PC-9 (cell line): ENCODE measurements around the gene BTBD17. TPM values are rescaled to one million over a fixed set of nuclear protein-coding genes. Genes with fewer than 3 reads are reported as not detected.

Experiments
- BruUV-seq: library from RNA; stranded (reverse); fragments of 400-500 nt; replicated peaks from 2 replicates; lab custom pipeline; 2021; lab: Mats Ljungman, UMichigan
- CTCF ChIA-PET: fragments of 300-600 bp; sonication (Branson Sonifier 250); formaldehyde crosslinking; loops from one replicate; lab custom pipeline; 2022; ENCODE audit warnings: antibody characterized with exemption; lab: Charles Lee
- POLR2A ChIA-PET: fragments of 300-600 bp; sonication (Branson Sonifier 250); formaldehyde crosslinking; loops from one replicate; lab custom pipeline; 2022; ENCODE audit warnings: antibody characterized with exemption; ENCODE audit not compliant: unreplicated experiment; lab: Charles Lee
- DNase-seq, 2 experiments: peaks; one replicate each; pipeline versions ENCODE4 v3.0.0 to v3.0.0-alpha.2; 2015 to 2022; ENCODE audit warnings: mixed read lengths in 1 of 2
- H2AFZ ChIP-seq: fragments of 200-600 bp; sonication (generic); 2 replicates; pipeline ENCODE4 v1.8.1; 2017; ENCODE audit warnings: antibody characterized with exemption
- H3F3A ChIP-seq: fragments of 200-600 bp; sonication (generic); 2 replicates; pipeline ENCODE4 v1.8.1; 2017; ENCODE audit warnings: antibody characterized with exemption, mild to moderate bottlenecking, low read depth; ENCODE audit not compliant: insufficient read depth
- H3K27ac ChIP-seq: fragments of 200-600 bp; sonication (generic); 2 replicates; pipeline ENCODE4 v1.6.1; 2016; ENCODE audit warnings: mixed run types
- H3K27me3 ChIP-seq: fragments of 200-600 bp; sonication (generic); 2 replicates; pipeline ENCODE4 v1.6.1; 2016; ENCODE audit warnings: low read depth, mixed run types; ENCODE audit not compliant: insufficient read depth
- H3K36me3 ChIP-seq: fragments of 200-600 bp; sonication (generic); 2 replicates; pipeline ENCODE4 v1.6.1; 2016; ENCODE audit warnings: low read depth, mixed run types
- H3K4me1 ChIP-seq: fragments of 200-600 bp; sonication (generic); replicated peaks from 2 replicates; pipeline ENCODE4 v1.6.1; 2016; ENCODE audit warnings: mixed run types; ENCODE audit not compliant: insufficient read depth
- H3K4me2 ChIP-seq: fragments of 200-600 bp; sonication (generic); 2 replicates; pipeline ENCODE4 v1.6.1; 2017; ENCODE audit warnings: mixed run types
- H3K4me3 ChIP-seq: fragments of 200-600 bp; sonication (generic); 2 replicates; pipeline ENCODE4 v1.6.1; 2016; ENCODE audit warnings: mixed run types
- H3K79me2 ChIP-seq: fragments of 200-600 bp; sonication (generic); 2 replicates; pipeline ENCODE4 v1.6.1; 2017; ENCODE audit warnings: low read depth, mixed run types
- H3K9me2 ChIP-seq: fragments of 200-600 bp; sonication (generic); 2 replicates; pipeline ENCODE4 v1.8.1; 2017; ENCODE audit warnings: mild to moderate bottlenecking; ENCODE audit not compliant: insufficient read depth
- H3K9me3 ChIP-seq: fragments of 200-600 bp; sonication (generic); 2 replicates; pipeline ENCODE4 v1.8.1; 2016; ENCODE audit warnings: low read depth; ENCODE audit not compliant: insufficient read depth
- H4K20me1 ChIP-seq: fragments of 200-600 bp; sonication (generic); 2 replicates; pipeline ENCODE4 v1.8.1; 2017; ENCODE audit not compliant: insufficient read depth
- EZH2 ChIP-seq: fragments of 200-600 bp; sonication (generic); IDR thresholded peaks from 2 replicates; pipeline ENCODE4 v1.8.0; 2017; ENCODE audit warnings: antibody characterized with exemption, low read depth
- intact Hi-C: fragments of 100-400 bp; cut with micrococcal nuclease; formaldehyde crosslinking; loops from one replicate; pipeline ENCODE4 v1.10.0; 2022; ENCODE audit not compliant: unreplicated experiment
- total RNA-seq: library from RNA; stranded (reverse); gene quantifications from 2 replicates; pipeline ENCODE4 v1.2.3, GENCODE V29; 2021
- TF ChIP-seq, protein P1 (sequence below): fragments of 200-600 bp; sonication (generic); conservative IDR thresholded peaks from 2 replicates; pipeline ENCODE4 v1.6.1; 2017; ENCODE audit warnings: mixed run types, antibody characterized with exemption, mild to moderate bottlenecking, moderate library complexity

BTBD17 gene
- total RNA-seq, 1 experiment from 2014 or later, result not detected

DNA sequence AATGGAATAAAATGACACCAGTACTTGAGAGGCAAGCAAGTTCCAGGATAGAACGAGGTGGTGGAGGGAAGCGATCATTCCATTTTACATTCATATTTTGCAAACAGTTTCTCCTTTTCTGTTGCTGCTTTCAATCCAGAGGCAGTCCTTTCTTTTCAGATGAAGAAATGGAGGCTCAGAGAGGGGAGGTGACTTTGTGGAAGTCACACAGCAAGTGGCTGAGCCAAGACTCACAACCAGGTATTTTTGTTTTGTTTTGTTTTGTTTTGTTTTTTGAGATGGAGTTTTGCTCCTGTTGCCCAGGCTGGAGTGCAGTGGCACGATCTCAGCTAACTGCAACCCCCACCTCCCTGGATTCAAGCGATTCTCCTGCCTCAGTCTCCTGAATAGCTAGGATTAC, 34.9 kb upstream of the BTBD17 start:
- TF ChIP-seq, protein P1, sequence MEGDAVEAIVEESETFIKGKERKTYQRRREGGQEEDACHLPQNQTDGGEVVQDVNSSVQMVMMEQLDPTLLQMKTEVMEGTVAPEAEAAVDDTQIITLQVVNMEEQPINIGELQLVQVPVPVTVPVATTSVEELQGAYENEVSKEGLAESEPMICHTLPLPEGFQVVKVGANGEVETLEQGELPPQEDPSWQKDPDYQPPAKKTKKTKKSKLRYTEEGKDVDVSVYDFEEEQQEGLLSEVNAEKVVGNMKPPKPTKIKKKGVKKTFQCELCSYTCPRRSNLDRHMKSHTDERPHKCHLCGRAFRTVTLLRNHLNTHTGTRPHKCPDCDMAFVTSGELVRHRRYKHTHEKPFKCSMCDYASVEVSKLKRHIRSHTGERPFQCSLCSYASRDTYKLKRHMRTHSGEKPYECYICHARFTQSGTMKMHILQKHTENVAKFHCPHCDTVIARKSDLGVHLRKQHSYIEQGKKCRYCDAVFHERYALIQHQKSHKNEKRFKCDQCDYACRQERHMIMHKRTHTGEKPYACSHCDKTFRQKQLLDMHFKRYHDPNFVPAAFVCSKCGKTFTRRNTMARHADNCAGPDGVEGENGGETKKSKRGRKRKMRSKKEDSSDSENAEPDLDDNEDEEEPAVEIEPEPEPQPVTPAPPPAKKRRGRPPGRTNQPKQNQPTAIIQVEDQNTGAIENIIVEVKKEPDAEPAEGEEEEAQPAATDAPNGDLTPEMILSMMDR, result no peak
- TF ChIP-seq EZH2, result no peak
- H3K27ac ChIP-seq, result no peak overlapping the region
- BruUV-seq, result no TSS peak
- no peak overlapping the region for H2AFZ ChIP-seq
- H3K9me3 ChIP-seq, result no peaks in the 10 kb centered on the region
- ChIA-PET POLR2A (no interaction called here), CTCF (no interaction called here)
- H3K36me3 ChIP-seq, result no peaks in the 10 kb centered on the region
- no peaks in the 10 kb centered on the region for H3K27me3 ChIP-seq
- H3K79me2 ChIP-seq, result no peaks in the 10 kb centered on the region
- peaks cover 12% of the 10 kb centered on the region for H3K4me1 ChIP-seq
- DNase-seq, result no peak
- intact Hi-C loops, result loop anchor here (5.0 kb wide), 1 partner anchor 56 kb away; no protein-coding TSS in a partner anchor
- H3K4me3 ChIP-seq, result no peak overlapping the region
- no peaks in the 10 kb centered on the region for H4K20me1 ChIP-seq
- no peaks in the 10 kb centered on the region for H3F3A ChIP-seq
- H3K9me2 ChIP-seq, result no peaks in the 10 kb centered on the region
- H3K4me2 ChIP-seq, result no peak overlapping the region

DNA sequence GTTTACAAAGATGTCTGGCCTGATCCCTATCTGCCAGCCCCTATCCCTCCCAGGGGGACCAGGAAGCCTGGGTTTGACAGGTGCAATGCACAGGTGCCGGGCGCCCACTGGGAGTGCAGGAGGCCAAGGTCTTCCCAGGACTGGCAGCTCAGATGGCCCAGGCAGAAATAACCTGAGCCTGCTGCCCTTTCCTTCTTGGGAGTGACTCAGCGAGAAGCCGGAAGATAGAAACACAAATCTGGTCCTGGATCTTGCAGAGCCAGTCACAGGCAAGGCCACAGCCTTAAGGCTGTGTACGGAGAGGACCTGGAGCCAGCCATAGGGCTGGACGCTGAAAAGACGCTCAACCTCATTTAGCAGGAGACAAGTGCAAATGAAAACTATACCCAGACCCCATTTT, 33.3 kb upstream of the BTBD17 start:
- H3K27me3 ChIP-seq, result no peaks in the 10 kb centered on the region
- no peak overlapping the region for H3K4me3 ChIP-seq
- H3F3A ChIP-seq, result no peaks in the 10 kb centered on the region
- peak; percentile 68 to 77 for DNase-seq
- H3K9me3 ChIP-seq, result no peaks in the 10 kb centered on the region
- intact Hi-C loops, result loop anchor here (5.0 kb wide), 1 partner anchor 57 kb away; no protein-coding TSS in a partner anchor
- no peaks in the 10 kb centered on the region for H4K20me1 ChIP-seq
- H3K4me2 ChIP-seq, result peak overlapping the region; percentile 43
- H3K79me2 ChIP-seq, result no peaks in the 10 kb centered on the region
- POLR2A ChIA-PET, result interaction anchor here (0.5 kb wide), 2 partner anchors 14 to 22 kb away, joined by 3 to 5 read pairs; no protein-coding TSS in a partner anchor
- H3K27ac ChIP-seq, result peak overlapping the region; percentile 14; the same call in 1 of the 2 replicates
- H3K36me3 ChIP-seq, result no peaks in the 10 kb centered on the region
- BruUV-seq, result no TSS peak
- peaks cover 12% of the 10 kb centered on the region for H3K4me1 ChIP-seq
- no peaks in the 10 kb centered on the region for H3K9me2 ChIP-seq
- TF ChIP-seq, protein P1, result no peak
- peak overlapping the region; percentile 10; the same call in 1 of the 2 replicates for H2AFZ ChIP-seq
- CTCF ChIA-PET, result interaction anchor here (0.6 kb wide), 1 partner anchor 13 kb away, joined by 5 read pairs; no protein-coding TSS in a partner anchor

DNA sequence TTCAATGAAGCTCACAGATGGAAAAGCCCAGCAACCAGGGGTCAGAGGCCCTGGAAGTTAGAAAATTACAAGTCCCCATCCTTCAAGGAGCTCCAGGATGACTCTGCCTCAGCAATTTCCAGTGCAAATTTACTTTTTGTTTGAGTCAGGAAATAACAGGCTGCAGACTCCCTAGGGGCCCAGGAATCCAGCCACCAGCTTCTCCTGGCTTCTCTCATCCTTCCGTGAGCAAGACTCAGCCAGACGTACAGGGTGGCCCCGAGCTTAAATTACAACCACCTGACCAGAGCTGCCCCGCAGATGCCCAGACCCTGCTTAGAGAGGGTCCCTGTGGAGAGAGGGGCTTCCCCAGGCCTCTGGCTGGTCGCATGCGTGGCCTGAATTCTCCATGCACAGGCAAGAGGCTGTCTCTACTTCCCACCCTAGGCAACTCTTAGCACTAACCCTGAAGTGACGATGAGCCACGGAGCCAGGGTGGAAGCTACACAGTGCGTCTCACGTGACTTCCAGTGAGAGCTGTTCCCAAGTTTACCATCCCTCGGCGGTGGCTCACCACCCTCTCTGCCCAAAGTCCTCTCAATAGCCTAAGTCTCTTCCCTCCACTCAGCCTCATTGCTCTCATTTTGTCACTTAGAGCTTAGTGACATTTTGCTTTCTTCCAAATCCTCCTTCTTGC, 32.7 kb upstream of the BTBD17 start:
- H3K9me3 ChIP-seq, result no peaks in the 10 kb centered on the region
- 0 out of 2 replicates have a peak overlapping the region, but pooled peaks have one; percentile 10 for H2AFZ ChIP-seq
- POLR2A ChIA-PET, result interaction anchor here (0.5 kb wide), 2 partner anchors 13 to 23 kb away, joined by 3 to 5 read pairs; no protein-coding TSS in a partner anchor
- TF ChIP-seq, protein P1, result no peak
- no peak for TF ChIP-seq EZH2
- no peaks in the 10 kb centered on the region for H4K20me1 ChIP-seq
- DNase-seq, result no peak
- peak overlapping the region; percentile 43; the same call in 1 of the 2 replicates for H3K4me2 ChIP-seq
- BruUV-seq, result no TSS peak
- CTCF ChIA-PET, result interaction anchor here (0.6 to 1.0 kb wide), 3 partner anchors 14 to 381 kb away, joined by 3 to 5 read pairs (median 4); partner anchors contain the start of gene NAT9
- H3K9me2 ChIP-seq, result no peaks in the 10 kb centered on the region
- no peaks in the 10 kb centered on the region for H3F3A ChIP-seq
- intact Hi-C loops, result no loop called here
- H3K27me3 ChIP-seq, result no peaks in the 10 kb centered on the region
- peak overlapping the region; percentile 14; the same call in 1 of the 2 replicates for H3K27ac ChIP-seq
- H3K4me3 ChIP-seq, result no peak overlapping the region
- H3K79me2 ChIP-seq, result no peaks in the 10 kb centered on the region
- H3K4me1 ChIP-seq, result peaks cover 12% of the 10 kb centered on the region
- H3K36me3 ChIP-seq, result no peaks in the 10 kb centered on the region
